Measurements from ENCODE around the gene PTBP3. TPM values are rescaled to one million over a fixed set of nuclear protein-coding genes. Genes with fewer than 3 reads are reported as not detected.

PTBP3 gene
- total and polyA plus RNA-seq, 2 of the 13 experiments (the other 11 are each of a cell fraction or from before 2014, with no cell fraction given): 52.8 to 61.1 TPM

DNA sequence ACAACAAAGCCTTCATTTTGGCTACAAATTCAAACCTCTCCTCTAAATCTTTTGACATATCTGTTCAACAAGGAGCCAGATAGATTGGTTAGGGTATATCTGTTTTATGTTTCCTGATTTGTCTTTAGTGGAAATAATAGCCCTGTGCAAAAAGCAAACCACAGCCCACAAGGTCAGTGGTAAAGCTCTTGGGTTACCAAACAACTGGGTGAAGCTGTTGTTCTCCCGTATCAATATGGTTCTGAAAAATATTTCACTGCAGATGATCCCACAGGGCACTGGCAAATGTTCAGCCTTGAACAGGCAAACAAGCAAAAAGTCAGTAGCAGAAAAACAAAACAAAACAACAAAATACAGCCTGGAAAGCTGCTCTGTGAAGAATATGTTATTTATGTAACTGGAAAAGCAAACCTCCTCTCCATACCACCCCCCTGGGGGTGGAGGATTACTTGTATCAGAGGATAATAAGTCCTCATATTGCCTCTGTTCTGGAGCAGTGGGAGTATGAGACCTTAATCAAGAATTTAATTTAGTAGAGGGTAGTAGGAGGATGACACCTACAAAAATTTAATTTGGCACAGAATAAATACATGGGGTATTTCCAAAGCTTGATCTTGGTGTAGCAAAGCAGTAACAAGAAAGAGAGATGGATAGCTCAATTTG is 20.8 kb upstream of the PTBP3 start:
- Histone ChIP-seq H4K20me1 (ENCODE audit: insufficient read depth, low read length) (no peaks in the 10 kb centered on the region), H3K4me2 (ENCODE audit: low read depth, low read length) (no peak overlapping the region), H3K9ac (ENCODE audit: insufficient read depth, low read depth, low read length) (no peak overlapping the region), H3K27ac (ENCODE audit: extremely low read length, insufficient read depth, low read length) (no peak overlapping the region), H3K4me3 (replicated peaks in 1 of 3; ENCODE audit: insufficient read depth in 1 of 3, low read depth in 2 of 3, low read length in 3 of 3) (no peak overlapping the region), H2AFZ (ENCODE audit: low read length) (no peak overlapping the region), H3K36me3 (replicated peaks in 1 of 2; ENCODE audit: control insufficient read depth in 1 of 2, insufficient read depth in 2 of 2, low read length in 2 of 2) (no peaks in the 10 kb centered on the region), H3K4me1 (ENCODE audit: insufficient read depth, low read length) (peaks cover 54% of the 10 kb centered on the region), H3K27me3 (ENCODE audit: control insufficient read depth in 1 of 2, insufficient read depth in 2 of 2, low read length in 2 of 2) (no peaks in the 10 kb centered on the region), H3K9me3 (ENCODE audit: low read length) (no peaks in the 10 kb centered on the region), H3K79me2 (ENCODE audit: insufficient read depth, low read length) (no peaks in the 10 kb centered on the region)
- no TSS peak for BruUV-seq (replicated peaks)
- WGBS (ENCODE audit: low lambda C conversion rate): 33% methylated on average over 1 of the region's 1 CpG
- no peak for DNase-seq (ENCODE audit: low spot score)
- peak; percentile 34; the same call in 1 of the 3 replicates for ATAC-seq
- FAIRE-seq: no peak
- intact Hi-C loops (cut with micrococcal nuclease; ENCODE audit: unreplicated experiment) (no loop called here), in situ Hi-C loops (cut with HindIII; ENCODE audit: extremely low pct_ligation_motif_present, low pct_unique_long_range_greater_than_20kb) (loop anchor here (25.0 kb wide), 1 partner anchor 592 kb away; no protein-coding TSS in a partner anchor)
- CTCF ChIA-PET (ENCODE audit: low intra/inter-chr PET ratio, low total read pairs): no interaction called here
- POLR2A ChIA-PET: interaction anchor here (0.8 to 0.9 kb wide), 2 partner anchors 26 to 235 kb away, joined by 3 to 5 read pairs; partner anchors contain the start of gene HSDL2
- TF ChIP-seq ISX (CRISPR knock-in tag; conservative IDR thresholded peaks at IDR 0.05): no peak
- TF ChIP-seq, protein P1, sequence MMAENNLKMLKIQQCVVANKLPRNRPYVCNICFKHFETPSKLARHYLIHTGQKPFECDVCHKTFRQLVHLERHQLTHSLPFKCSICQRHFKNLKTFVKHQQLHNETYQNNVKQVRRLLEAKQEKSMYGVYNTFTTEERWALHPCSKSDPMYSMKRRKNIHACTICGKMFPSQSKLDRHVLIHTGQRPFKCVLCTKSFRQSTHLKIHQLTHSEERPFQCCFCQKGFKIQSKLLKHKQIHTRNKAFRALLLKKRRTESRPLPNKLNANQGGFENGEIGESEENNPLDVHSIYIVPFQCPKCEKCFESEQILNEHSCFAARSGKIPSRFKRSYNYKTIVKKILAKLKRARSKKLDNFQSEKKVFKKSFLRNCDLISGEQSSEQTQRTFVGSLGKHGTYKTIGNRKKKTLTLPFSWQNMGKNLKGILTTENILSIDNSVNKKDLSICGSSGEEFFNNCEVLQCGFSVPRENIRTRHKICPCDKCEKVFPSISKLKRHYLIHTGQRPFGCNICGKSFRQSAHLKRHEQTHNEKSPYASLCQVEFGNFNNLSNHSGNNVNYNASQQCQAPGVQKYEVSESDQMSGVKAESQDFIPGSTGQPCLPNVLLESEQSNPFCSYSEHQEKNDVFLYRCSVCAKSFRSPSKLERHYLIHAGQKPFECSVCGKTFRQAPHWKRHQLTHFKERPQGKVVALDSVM (CRISPR knock-in tag; IDR thresholded peaks at IDR 0.05): no peak
- TF ChIP-seq HDAC6 (IDR thresholded peaks at IDR 0.05; ENCODE audit: low read depth, low read length): no peak
- TF ChIP-seq, protein P2, sequence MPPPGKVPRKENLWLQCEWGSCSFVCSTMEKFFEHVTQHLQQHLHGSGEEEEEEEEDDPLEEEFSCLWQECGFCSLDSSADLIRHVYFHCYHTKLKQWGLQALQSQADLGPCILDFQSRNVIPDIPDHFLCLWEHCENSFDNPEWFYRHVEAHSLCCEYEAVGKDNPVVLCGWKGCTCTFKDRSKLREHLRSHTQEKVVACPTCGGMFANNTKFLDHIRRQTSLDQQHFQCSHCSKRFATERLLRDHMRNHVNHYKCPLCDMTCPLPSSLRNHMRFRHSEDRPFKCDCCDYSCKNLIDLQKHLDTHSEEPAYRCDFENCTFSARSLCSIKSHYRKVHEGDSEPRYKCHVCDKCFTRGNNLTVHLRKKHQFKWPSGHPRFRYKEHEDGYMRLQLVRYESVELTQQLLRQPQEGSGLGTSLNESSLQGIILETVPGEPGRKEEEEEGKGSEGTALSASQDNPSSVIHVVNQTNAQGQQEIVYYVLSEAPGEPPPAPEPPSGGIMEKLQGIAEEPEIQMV (CRISPR knock-in tag; IDR thresholded peaks at IDR 0.05; ENCODE audit: low read depth): no peak
- TF ChIP-seq HHEX (CRISPR knock-in tag; IDR thresholded peaks at IDR 0.05): no peak
- TF ChIP-seq CCDC6 (CRISPR knock-in tag; IDR thresholded peaks at IDR 0.05): no peak
- TF ChIP-seq SIN3A (IDR thresholded peaks at IDR 0.05; ENCODE audit: borderline replicate concordance, low read depth, low read length): no peak
- TF ChIP-seq, protein P3, sequence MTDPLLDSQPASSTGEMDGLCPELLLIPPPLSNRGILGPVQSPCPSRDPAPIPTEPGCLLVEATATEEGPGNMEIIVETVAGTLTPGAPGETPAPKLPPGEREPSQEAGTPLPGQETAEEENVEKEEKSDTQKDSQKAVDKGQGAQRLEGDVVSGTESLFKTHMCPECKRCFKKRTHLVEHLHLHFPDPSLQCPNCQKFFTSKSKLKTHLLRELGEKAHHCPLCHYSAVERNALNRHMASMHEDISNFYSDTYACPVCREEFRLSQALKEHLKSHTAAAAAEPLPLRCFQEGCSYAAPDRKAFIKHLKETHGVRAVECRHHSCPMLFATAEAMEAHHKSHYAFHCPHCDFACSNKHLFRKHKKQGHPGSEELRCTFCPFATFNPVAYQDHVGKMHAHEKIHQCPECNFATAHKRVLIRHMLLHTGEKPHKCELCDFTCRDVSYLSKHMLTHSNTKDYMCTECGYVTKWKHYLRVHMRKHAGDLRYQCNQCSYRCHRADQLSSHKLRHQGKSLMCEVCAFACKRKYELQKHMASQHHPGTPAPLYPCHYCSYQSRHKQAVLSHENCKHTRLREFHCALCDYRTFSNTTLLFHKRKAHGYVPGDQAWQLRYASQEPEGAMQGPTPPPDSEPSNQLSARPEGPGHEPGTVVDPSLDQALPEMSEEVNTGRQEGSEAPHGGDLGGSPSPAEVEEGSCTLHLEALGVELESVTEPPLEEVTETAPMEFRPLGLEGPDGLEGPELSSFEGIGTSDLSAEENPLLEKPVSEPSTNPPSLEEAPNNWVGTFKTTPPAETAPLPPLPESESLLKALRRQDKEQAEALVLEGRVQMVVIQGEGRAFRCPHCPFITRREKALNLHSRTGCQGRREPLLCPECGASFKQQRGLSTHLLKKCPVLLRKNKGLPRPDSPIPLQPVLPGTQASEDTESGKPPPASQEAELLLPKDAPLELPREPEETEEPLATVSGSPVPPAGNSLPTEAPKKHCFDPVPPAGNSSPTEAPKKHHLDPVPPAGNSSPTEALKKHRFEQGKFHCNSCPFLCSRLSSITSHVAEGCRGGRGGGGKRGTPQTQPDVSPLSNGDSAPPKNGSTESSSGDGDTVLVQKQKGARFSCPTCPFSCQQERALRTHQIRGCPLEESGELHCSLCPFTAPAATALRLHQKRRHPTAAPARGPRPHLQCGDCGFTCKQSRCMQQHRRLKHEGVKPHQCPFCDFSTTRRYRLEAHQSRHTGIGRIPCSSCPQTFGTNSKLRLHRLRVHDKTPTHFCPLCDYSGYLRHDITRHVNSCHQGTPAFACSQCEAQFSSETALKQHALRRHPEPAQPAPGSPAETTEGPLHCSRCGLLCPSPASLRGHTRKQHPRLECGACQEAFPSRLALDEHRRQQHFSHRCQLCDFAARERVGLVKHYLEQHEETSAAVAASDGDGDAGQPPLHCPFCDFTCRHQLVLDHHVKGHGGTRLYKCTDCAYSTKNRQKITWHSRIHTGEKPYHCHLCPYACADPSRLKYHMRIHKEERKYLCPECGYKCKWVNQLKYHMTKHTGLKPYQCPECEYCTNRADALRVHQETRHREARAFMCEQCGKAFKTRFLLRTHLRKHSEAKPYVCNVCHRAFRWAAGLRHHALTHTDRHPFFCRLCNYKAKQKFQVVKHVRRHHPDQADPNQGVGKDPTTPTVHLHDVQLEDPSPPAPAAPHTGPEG (CRISPR knock-in tag; IDR thresholded peaks at IDR 0.05): no peak
